SKM-1 (cell line): ENCODE results near the gene CLMN.

Experiments
- DNase-seq: peaks from one replicate; lab custom pipeline; 2025; ENCODE audit not compliant: unreplicated experiment; lab: John Stamatoyannopoulos, UW

CLMN gene

DNA sequence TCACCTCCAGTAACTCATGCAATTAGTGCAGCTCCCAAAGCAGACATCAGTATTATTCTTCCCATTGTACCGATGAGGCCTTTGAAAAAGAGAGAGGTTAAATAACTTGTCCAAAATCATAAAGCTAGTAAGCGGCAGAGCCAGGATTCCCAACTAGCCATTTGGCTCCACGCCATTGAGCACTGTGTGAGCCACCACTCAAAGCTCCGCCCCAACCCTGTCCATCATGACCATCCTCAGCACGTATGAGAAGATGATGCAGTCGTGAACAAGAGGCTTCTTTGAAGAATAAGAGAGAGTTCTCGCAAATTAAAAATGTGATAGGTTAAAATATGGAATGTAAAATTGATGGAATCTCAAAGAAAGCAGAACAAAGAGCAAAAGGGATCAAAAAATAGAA lies 14.6 kb downstream of the CLMN start:
- DNase-seq, result no peak

DNA sequence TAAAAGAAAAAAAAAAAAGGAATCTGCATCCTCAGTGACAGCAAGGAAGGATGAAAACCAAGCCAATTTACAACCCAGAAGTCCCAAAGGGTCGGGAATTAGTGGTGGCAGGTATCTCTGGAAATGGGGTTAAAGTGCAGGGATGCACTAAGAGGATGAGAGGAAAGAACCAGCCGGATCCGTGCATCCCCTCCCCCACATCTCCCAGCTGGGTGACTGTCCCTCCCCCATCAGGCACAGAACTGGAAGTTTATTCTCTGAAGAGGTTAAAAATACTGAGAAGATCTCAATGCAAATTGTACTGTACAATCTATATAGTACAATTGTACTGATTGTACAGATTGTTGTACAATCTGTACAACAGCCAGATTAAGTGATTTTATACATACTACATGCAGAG lies 15.4 kb downstream of the CLMN start:
- DNase-seq, result no peak

DNA sequence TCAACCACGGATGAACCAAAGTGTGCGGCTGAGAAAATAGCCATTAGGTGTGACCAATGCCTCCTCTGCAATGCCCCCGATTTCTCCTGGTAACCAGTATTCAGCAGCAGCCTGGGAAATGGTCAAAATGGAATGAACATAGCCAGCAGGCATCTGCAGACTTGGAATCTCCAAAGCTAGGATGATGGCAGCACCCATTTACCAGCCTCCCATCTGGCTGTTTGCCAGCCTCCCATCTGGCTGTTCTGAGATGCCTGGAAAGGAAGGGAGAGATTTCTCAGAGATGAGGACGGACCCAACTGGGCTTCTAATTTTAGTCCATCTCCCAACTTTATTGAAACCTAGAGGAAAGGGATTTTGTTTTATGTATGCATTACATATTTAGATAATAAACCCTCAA lies 16.2 kb downstream of the CLMN start:
- DNase-seq, result no peak

DNA sequence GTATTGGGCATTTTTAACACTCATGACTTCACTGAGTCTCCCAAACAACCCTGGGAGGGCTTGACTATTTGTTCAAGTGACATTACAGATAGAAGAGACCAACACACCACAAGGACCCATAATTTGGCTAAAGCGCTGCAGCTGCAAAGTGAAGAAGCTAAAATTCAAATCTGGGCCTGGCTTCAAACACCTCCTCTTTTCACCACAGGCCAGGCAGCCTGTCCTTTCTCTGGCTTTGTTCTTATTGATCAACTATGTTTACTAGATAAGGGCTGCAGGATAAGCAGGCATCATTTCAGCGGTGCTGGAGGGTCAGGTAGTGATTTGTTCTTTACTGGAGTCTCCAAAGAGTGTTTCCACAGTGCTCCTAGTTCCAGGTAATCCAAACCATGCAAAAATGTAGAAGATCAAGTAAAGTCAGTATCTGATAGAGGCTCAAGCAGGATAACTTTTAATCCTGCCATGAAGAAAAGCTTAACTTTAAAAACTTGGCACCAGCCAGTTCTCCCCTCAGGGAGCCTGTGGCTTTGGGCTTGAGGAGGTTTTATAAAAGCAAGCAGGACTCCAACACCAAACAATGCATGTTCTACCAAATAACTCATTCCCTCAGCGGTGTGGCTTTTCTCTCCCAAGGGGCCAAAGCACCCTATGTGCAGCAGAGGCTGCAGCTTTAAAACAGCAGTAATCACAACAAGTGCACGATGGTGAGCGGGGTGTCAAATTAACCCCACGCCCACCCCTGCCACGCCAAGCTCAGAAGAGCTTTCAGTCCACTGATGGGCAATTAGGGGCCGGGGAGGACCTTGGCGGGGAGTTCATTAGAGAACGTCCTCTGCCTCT lies 16.8 kb downstream of the CLMN start:
- DNase-seq, result no peak

DNA sequence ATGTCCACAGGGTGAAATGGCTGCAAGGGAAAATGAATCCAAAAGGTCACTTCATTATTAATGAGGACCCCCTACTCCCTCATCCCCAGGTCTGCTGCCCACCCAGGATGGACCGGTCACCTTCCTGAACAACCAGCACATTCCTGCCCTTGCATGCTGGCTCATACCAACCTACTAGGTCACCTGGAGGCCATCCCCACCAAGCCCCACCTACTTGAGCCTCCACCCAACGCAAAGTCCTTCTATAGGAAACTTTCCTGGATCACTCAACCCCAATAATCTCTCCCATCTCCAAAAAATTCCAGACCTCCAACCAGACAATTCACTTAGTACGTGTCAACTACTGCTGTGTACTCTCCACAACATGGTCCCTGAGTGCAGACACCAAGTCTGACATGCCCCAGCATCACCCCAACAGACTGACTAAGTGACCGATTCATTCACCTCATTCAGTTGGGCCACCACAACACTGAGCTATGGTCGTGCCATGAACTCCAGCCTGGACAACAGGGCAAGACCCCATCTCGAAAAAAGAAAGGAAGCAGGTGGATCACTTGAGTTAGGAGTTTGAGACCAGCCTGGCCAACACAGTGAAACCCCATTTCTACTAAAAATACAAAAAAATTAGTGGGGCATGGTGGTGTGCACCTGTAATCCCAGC lies 18.1 kb downstream of the CLMN start:
- DNase-seq, result no peak

DNA sequence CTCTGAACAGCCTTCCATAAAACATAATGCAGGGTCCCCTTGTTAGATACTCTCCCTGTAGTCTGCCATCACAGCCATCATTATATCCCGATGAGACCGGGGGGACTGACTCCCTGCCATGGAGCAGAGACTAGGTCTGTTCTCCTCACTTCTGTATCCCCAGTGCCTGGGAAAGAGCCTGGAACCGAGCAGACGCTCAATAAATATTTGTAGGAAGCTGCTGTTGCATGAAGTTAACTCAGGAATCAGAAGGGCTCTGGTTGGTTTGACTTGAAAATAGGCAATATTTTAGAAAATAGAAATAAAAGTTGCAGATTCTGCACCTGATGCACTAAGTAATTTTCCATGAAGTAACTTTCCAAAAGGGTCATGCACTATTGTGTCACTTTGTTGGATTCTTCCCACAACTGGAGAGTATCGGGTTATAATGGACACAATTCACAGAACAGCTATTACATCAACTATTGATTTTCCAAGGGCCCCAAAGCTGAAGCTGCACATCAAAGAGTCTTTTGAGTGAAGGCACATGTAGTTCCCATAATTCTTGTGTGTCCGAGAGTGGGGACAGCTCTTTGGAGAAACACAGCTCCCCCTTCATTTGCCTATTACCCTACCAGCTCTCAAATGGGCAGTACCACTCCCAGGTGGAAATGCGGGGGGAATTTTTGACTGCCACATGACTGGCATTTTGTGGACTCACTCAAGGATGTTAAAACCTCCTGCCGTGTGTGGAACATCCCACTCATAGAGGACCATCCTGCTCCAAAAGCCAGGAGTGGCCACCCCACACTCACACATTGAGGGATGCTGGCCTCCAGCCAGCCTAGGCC lies 18.8 kb downstream of the CLMN start:
- DNase-seq, result no peak

- no peak for DNase-seq
These were observed 19.6 kb downstream of the CLMN start for GRCh38 chr14:95300002-95300696.

DNA sequence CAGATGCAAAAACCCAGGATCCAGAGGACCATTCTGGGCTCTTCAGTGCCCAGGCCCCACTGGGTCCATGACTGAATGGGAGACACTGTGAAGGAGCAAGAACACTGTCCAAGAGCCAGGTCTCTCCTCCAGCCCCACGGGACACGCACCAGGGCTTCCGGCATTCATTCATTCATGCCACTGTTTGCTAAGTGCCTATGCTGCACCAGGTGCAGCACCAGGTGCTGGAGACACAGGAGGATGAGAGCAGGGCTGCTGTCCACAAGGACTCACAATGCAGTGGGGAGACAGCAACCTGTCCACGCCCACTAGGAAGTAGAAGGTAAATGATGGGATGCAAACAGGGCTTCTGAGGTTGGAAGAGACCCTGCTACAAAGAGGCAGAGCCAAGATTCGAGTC lies 20.4 kb downstream of the CLMN start:
- DNase-seq, result no peak

DNA sequence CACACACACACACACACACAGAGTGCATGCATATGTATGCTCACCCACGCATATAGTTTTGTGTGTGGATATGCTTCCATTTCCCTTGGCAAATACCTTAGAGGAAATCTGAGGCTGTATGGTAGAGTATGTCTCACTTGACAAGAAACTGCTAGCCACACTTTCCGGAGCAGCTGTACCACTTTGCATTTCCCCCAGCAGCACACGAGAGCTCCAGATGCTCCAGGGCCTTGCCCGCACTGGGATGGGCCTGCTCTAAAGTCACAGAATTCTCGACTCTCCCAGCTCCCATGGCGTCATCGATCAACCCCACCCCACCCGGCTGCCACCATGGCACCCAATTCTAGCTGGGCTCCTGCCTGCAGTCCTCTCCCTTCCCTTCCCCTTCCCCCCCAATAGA lies 21.9 kb downstream of the CLMN start:
- no peak for DNase-seq

DNA sequence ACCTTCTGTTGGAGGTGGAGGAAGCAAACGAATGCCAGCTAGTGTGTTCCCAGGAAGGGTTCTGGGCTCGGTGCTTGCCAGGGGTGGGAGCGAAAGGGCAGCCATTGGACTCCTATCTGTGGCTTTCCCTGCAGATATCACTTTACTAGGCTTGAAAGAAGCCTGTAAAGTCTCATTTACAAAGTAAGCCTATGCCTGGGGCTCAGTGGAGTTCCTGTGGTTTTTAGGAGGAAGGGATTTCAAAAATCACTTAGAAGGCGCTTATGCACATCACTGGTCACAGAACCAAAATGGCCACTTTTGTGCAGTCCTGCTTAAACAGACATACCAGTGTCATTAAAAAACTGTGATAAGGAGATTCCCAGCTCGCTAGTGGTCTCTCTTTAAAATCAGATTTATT lies 22.7 kb downstream of the CLMN start:
- no peak for DNase-seq

DNA sequence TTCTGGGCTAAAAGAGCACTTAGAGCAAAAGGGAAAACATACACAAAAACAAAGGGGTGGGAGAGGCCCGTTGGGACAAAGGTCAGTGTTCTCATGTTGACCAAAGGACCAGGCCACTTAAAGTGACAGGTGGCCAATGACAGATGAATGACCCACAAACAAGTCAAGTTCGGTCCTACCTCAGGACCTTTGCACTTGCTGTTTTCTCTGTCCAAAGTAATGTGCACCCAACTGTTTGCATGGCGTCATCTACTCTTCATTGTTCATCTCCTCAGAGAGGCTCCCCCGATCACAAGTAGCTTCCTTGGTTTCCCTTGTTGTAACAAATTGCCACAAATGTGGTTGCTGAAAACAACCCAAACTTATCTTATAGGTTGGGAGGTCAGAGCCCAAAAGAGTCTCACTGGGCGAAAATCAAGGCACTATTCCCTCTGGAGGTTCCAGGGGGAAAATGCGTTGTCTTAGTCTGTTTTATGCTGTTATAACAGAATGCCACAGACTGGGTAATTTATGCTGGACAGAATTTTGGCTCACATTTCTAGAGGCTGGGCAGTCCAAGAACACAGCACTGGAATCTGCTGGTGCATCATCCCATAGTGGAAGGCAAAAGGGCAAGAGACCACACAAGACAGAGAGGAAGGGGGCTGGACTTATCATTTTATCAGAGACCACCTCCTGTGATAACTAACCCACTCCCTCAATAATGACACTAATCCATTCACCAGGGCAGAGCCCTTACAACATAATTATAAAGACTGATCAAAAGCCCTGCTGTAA lies 23.9 kb downstream of the CLMN start:
- no peak for DNase-seq

DNA sequence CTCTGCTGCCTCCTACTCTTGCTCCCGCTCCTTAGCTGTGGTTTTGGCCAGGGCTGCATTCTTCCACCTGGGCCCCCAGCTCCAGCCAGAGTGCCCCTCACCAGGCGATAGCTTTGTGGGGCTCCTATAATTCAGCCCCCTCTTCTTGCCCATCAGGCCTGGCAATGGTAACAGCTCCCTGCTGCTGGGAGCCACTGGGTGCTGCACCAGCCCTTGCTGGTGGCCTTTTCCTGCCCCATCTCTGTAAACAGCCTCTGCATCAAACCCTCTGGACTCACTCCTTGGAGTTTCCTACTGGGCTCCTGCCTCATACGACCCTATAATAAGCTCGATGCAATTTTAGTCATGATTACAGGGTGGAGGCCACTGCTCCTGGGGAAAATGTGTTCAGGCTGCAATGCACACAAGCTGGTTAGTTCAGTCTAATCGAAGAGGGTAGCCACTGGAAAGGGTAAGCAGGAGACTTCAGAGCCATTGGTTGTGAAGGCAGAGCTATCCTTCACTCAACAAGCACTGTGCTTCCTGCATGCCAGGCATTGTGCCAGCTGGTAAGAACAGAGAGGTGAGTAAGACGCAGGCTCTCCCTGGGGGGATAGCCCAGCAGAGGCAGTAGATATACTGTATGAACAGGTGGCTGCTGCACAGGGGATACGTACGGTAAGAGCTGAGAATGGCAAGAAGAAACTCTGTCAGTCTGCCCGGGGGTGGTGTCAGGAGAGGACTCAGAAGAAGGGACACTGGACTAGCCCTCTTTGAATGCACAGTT lies 24.7 kb downstream of the CLMN start:
- no peak for DNase-seq

GRCh38 chr14:95294320-95294719 lies 25.4 kb downstream of the CLMN start:
- no peak for DNase-seq

DNA sequence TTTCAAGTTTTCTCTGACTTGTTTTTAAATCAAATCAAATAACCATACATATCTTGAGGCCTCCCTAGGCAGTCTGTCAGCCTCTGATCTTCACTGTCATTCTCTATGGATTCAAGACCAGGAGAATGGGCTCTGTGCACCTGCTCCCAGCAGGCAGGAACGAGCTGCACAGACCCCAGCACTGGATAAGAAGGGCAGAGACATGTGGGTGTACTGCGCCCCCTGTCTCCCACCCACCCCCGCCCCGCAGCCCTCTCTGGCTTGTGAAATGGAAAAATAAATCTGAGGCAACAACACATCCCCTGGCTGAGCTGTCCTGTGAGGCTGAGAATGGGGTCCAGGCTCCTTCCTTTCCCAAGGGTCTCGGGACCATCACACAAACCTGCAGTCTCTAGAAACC lies 26.3 kb downstream of the CLMN start:
- DNase-seq, result no peak

DNA sequence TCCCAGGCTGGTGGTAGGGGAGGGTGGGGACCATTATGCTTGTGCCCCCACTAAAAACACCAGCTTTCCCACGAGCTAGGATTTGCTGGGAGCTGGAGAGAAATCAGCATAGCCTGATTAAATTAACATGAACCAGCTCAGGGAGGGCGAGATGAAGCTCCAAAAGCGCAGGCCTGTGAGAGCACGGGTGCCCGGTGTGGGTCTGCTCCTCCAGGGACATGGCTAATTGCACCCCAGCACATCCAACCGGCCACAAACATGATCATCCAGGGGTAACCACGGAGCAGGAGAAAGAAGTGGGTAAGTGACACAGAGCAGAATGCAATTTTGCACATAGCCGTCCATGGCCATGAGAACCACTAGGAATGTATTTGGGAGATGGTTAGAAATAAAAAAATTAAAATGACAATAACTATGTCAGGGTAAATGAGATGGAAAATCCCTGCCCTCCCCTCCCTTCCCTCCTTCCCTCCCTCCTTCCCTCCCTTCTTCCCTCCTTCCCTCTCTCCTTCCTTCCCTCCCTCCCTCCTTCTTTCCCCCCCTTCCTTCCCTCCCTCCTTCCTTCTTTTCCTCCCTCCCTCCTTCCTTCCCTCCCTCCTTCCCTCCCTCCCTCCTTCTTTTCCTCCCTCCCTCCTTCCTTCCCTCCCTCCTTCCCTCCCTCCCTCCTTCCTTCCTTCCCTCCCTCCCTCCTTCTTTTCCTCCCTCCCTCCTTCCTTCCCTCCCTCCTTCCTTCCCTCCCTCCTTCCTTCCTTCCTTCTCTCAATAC lies 26.9 kb downstream of the CLMN start:
- no peak for DNase-seq

DNA sequence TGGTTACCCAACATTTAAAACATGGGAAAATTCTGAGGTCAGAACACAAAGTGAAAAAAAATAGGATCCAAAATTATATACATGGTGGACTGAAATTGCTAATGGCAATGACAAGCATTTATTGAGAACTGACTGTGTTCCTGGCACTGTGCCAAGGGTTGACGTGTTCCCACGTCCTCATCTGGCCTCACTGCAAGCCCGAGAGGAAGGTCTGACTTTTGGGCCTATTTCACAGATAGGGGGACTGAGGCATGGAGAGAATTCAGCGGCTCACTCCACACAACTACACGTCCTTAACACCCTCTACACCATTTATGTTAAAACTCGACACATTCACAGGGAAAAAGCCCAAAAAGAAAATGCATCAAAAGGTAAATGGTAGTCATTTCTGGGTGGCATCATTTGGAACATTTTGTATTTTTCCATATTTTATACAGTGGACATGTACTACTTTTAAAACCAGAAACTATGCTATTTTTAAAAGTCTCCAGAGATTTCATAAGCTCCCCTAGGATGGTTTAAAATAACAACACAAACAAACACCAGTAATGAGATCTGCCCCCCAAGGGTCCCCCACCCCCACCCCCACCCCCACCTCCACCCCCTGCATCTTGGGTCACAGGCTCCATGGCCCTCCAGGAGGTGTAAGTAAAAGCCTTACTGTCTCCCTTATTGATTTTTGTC lies 27.7 kb downstream of the CLMN start:
- DNase-seq, result no peak

- no peak for DNase-seq
These were observed 28.8 kb downstream of the CLMN start for GRCh38 chr14:95290871-95291431.

GRCh38 chr14:95290021-95290420 lies 29.7 kb downstream of the CLMN start:
- no peak for DNase-seq
